Epithelial cell of proximal tubule (primary cell): ENCODE data around the gene SRPX. TPM values are rescaled to one million over a fixed set of nuclear protein-coding genes. Genes with fewer than 3 reads are reported as not detected.

Source experiments
- DNase-seq: peaks from one replicate; pipeline ENCODE4 v3.0.0-alpha.2; 2011; ENCODE audit warnings: low read depth
- H3K4me3 ChIP-seq: 2 replicates; pipeline ENCODE4 v1.5.1; 2011; ENCODE audit warnings: low read depth, mild to moderate bottlenecking, low read length
- total RNA-seq: library from RNA; depleted of rRNA; stranded (reverse); fragments of >200 nt; gene quantifications from 2 replicates; pipeline ENCODE4 v1.2.3, GENCODE V29; 2015
- TF ChIP-seq, protein P1 (sequence below): conservative IDR thresholded peaks from 2 replicates; pipeline ENCODE4 v1.5.1; 2012; ENCODE audit warnings: low read depth, mild to moderate bottlenecking, low read length

The SRPX gene
- total RNA-seq, 1 donor from 2014 or later, result 37.0 TPM

DNA sequence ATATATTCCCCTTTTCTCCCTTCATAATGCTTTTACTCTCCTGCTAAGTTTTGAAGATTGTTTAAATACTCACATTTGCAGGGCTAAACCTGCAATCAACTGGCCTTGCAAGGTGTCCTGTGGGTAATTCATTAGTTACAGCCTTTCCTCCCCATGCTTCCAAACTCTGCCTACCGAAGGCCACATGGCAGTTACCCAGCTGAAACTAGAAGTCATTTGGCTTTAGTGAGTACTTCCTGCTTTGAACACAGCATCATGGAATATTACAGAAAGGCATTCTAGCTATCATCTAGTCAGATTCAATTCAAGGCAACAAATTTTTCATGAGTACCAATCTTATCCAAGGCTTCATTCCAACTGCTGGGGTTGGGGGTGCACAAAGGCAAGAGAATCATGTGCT lies 55.6 kb downstream of the SRPX start:
- TF ChIP-seq, protein P1, sequence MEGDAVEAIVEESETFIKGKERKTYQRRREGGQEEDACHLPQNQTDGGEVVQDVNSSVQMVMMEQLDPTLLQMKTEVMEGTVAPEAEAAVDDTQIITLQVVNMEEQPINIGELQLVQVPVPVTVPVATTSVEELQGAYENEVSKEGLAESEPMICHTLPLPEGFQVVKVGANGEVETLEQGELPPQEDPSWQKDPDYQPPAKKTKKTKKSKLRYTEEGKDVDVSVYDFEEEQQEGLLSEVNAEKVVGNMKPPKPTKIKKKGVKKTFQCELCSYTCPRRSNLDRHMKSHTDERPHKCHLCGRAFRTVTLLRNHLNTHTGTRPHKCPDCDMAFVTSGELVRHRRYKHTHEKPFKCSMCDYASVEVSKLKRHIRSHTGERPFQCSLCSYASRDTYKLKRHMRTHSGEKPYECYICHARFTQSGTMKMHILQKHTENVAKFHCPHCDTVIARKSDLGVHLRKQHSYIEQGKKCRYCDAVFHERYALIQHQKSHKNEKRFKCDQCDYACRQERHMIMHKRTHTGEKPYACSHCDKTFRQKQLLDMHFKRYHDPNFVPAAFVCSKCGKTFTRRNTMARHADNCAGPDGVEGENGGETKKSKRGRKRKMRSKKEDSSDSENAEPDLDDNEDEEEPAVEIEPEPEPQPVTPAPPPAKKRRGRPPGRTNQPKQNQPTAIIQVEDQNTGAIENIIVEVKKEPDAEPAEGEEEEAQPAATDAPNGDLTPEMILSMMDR, result no peak
- no peak for DNase-seq

DNA sequence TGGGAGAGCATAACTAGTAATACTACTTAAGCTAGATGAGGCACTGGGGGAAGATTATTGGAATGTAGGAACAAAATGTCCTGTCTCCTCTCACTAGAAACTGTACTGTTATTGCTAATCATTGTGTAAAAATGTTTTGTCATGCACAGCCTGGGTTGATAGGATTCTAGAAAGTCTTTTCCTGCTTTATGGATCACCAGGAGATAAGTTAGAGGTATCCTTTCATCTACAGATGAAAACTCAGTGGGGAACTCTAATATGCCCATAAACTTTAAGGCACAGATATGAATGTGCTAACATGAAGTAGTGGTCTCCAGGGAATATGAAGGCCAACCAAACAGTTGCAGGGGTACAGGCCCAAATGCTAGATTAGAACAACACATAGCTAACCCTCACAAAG lies 57.5 kb downstream of the SRPX start:
- no peak overlapping the region for H3K4me3 ChIP-seq
- DNase-seq, result no peak
- TF ChIP-seq, protein P1, result no peak

More for the DNA sequence above, 55.6 kb downstream of the SRPX start:
- no peak overlapping the region for H3K4me3 ChIP-seq

DNA sequence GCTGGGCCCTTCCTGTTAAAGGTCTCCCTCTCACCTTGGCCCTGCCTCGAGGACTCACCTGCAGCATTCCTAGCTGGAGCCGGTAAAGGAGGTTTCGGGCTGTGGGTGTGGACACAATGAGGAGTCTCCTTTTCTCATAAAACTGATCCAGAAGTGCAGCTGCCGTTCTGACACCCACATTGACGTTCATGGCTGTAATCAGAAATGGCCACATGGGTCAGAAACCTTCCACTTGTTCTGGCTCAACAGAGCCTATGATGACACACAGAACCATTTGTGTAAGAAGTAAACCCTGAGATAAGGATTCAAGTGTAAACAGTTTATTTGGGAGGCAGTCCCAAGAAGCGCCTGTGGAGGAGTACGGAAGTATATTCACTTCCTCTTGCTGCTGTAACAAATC lies 63.8 kb downstream of the SRPX start:
- no peak for DNase-seq
- no peak overlapping the region for H3K4me3 ChIP-seq
- TF ChIP-seq, protein P1, result no peak

DNA sequence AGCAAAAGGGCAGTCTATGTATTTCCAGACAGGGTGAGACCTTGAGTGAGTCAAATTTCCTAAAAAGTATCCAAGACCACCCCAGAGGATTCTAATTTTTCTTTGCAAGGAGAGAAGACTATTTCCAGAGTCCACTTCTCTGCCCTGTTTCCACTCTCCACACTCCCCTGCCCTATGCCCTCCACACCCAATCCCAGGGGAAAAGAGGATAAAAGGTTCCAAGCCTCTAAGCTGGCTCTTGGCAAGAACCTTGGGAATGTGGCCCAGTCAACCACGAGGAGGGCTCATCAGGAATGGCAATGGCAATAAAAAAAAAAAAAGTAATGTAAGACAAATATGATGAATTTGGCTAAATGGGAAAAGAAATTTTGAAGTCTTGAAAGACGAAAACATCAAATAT lies 65.9 kb downstream of the SRPX start:
- DNase-seq, result no peak
- TF ChIP-seq, protein P1, result no peak

DNA sequence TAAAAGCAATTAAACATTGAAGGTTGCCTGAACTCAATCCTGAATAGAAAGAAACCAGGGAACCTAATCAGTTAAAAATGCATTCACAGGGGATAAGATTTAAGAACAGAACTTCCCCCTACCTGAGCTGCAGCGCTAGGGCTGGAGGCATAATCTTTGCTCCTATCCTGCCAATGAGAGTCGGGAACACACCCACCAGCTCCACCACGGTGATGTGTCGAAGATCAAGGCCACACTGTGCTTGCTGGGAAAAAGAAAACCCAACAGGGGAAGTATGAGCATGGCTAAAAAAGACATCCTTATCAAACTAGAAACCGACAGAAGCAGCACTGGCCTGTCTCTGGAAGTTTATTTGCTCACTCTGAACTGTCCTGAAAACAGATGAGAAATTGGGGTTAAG lies 66.3 kb downstream of the SRPX start:
- TF ChIP-seq, protein P1, result no peak
- no peak overlapping the region for H3K4me3 ChIP-seq
- DNase-seq, result no peak

More for the DNA sequence above, 65.9 kb downstream of the SRPX start:
- no peak overlapping the region for H3K4me3 ChIP-seq

DNA sequence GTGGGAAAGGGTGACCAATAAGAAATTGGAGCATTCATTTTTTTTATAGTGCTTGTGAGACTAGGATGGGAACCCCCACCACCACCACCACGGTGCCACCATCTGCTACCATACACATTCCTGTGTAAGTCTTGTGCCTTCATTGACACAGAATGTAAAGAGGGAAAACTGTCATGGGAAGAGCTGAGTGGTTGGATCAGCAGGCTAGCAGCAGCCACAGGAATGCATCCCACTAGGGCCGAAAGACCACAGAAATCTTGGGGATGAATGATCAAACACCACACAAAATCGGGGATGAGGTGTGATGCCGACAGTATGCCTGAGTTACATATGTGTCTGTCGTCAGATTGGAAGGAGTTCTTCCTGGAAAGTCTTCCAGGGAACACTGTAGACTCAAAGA lies 69.2 kb downstream of the SRPX start:
- TF ChIP-seq, protein P1, result no peak
- DNase-seq, result no peak
- H3K4me3 ChIP-seq, result no peak overlapping the region

DNA sequence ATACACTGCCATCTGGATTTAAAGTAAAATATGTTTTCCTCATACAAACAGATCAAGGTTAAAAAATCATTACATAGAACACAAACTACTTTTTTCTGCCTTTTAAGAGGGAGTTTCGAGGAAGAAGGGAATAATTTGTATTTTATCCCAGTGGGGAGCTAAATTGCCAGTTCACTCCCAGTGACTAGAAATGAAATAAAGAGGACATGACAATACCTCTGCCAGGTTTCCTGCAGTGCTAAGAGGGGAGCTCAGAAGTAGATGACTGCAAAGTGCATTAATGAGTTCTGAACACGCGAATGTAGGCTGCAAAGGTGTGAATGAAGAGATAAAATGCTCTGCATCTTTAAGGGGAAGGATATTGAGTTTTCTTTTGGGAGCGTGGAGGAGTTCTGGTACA lies 69.7 kb downstream of the SRPX start:
- TF ChIP-seq, protein P1, result no peak
- no peak overlapping the region for H3K4me3 ChIP-seq
- DNase-seq, result no peak
